ENCODE measurements around the gene TMEM258.

TMEM258 gene

DNA sequence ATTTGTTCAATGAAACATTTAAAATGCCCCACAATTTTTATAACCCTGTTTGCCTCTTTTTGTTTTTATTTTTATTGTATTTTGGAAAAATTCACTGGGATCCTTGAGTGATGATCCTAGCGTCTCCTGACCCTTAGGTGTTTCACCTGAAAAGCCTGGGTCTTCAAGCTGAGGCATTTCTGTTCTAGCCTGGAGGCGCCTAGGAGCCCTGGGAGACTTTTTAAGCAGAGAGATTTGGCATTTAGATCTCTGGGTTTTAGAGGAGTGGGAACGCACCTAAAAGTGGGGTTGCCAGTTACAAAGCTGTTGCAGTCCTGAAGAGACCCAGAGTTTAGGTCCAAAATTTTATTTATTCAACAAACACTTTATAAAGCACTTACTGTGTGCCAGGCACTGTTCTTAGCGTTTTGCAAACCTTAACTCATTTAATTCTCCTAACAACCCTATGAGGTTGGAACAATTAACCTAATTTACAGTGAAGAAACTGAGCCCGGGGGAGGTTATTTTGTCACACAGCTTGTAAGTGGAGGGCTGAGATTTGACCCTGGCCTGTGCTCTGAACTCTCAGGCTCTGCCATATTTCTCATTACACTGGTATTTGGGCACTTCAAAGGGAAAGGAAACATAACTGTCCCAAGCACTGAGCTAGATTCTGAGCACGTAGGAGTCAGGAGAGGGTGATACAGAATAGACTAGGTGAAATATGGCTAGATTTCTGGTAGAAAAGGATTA is 25.2 kb upstream of the TMEM258 start:
- no peak for DNase-seq

DNA sequence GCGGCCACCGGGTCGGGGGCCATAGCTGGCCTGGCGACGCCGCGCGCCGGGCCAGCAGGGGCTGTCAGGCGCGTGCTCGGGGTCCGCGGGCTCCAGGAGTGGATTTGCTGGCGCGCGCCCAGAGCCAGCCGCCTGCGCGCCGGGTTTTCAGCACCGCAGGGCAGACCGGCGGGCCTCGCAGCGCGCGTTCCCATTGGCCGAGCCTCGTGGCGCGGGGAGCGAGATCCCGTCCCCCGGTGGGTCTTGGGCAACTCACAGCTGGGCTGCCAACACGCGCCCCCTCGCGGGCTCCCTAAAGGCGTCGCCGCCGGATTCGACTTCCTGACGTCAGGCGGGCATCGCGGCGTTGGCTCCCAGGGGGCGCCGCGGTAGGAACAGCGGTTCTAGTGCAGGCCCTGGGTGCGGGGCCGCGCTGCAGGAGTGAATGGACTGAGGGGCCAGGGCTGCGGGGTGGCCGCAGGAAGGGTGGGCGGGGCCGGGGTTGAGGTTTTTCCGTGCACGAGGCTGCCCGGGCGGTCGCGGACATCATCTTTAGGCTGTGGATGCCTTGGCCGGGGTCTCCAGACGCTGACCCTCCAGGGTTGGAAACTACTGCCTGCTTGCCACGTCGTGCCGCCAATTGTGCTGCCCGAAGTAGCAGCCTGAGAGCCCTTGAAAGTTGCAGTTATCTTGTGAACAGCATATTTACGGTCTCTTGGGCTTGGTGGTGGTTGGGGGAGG is 24.5 kb upstream of the TMEM258 start, which contains the start of gene FADS1:
Gene FADS1, minus strand, starts transcription at position 268 of the 720 bp plus-strand sequence. Its CDS starts 74 bp downstream, at position 194.
- peak; percentile 94 for DNase-seq

DNA sequence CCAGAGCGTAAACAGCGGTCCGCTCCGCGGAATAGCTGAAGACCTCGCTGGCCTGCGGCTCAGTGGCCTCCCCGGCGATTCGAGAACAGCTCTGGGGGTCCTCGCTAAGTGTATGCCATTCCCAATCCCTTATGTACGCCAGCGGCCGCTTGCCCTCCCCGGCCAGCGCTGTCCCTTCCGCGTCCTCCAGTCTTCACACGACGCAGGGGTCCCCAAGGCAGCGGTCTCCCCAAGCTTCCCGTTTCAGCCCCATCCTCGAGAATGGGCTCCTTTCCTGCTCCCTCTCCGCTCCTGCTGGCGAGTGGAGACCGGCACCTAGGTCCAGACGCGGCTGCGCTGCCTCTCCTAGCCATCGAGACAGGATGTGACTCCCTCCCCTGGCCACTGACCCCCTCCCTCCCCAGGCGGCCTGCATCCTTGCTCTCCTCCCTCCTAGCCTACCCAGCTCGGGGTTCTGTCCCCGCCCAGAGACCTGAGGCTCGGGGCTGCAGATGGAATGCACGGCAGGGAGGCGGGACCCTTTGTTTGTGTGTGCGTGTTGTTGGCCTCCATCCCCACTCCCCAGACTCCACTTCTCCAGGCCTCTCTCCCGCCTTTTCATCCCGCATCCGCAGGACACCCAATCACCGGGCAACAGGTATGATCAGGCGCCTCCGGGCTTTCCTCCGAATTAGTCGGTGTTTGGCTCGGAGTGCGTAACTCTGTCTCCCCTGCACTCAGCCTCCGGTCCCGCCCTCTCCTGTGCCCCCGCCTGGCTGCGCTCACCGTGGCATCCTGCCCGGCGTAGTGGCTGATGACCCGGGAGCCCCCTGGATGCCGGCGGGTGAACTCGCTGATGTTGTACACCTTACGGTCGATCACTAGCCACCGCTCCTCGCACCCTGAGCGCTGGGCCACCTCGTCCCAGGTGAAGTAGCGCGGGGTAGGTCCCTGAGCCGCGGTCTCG is 23.7 kb upstream of the TMEM258 start:
- DNase-seq: peak; percentile 64

GRCh38 chr11:61814958-61815789 is 22.8 kb upstream of the TMEM258 start:
- peak; percentile 88 for DNase-seq

- peak; percentile 32 for DNase-seq
Observed at GRCh38 chr11:61814247-61814957, 22.0 kb upstream of the TMEM258 start.

DNA sequence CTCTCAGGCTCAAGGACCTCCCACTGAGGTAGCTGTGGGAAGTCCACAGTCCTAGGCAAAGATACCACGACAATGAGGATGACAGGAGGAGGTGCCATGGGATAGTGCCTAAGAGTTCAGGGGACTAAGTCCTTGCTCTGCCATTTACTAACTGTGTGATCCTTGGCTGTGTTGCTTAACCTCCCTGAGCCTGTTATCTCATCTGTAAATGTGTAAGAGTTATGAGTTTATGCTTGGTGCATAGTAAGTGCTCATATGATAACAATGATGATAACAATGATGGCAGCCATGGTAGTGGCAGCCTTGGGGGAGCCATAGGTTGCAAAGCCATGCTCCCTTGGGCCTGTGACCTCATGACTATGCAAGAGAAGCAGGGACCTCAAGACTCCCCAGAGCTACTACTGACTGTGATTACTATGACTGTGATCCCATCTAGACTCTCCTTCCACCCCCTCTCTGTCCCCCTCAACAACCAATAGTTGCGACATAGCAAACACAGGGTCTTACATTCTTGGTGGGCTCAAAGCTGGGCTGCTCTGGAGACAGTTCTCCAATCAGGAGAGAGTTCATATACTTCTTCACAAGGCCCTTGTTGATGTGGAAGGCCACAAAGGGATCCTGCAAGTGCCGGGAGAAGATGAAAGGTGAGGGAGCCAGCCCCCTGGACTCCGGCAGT is 20.5 kb upstream of the TMEM258 start:
- no peak for DNase-seq

DNA sequence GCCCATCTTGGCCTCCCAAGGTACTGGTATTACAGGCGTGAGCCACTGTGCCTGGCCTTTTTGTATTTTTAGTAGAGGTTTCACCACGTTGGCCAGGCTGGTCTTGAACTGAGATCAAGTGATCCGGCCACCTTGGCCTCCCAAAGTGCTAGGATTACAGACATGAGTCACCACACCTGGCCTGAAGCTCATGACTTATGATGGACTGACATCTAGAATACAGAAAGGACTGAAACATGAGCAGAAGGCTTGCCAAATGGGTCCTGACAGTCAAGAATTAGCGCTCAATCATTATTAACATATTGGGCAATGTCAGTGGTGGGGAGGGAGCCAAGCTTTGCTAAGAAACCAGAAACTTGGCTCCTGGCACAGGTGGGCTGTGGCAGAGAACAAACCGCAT is 19.4 kb upstream of the TMEM258 start:
- no peak for DNase-seq

DNA sequence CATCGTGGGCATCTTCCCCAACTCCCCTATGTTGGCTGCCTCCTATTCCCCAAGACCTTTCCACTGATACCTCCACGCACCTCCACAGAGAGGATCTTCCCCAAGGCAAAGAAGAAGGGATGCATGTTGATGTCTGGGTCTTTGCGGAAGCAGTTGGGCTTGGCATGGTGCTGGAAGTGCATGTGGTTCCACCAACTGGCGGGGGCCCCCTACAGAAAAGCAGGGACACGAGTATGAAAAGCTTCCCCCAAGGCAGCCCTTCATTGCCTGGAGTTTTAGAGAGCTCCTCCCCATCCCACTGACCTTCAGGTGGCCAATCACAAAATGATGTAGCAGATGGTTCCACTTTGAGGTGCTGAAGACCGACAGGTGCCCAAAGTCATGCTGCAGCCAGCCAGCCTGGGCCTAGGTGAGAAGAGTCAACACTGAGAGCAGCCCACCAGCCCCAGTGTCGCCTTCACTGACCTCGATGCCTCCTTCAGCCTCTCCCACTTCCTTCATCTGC is 18.3 kb upstream of the TMEM258 start:
- no peak for DNase-seq

DNA sequence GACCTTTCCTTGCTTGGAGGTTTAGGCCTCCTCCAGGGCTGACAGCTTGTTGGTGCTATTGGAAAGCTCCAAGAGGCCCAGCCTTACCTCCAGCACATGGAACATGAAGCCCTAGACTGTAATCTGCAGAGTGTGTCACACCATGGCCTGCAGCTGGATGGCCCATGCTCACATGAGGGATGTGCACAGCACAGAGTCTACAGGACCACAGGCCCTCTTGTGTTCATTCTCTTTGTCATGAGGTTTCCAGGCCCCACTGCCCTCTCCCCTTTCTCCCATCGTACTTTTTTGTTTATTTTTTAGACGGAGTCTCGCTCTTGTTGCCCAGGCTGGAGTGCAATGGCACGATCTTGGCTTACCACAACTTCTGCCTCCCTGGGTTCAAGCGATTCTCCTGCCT is 14.4 kb upstream of the TMEM258 start:
- no peak for DNase-seq

GRCh38 chr11:61805146-61805545 is 12.7 kb upstream of the TMEM258 start:
- no peak for DNase-seq

DNA sequence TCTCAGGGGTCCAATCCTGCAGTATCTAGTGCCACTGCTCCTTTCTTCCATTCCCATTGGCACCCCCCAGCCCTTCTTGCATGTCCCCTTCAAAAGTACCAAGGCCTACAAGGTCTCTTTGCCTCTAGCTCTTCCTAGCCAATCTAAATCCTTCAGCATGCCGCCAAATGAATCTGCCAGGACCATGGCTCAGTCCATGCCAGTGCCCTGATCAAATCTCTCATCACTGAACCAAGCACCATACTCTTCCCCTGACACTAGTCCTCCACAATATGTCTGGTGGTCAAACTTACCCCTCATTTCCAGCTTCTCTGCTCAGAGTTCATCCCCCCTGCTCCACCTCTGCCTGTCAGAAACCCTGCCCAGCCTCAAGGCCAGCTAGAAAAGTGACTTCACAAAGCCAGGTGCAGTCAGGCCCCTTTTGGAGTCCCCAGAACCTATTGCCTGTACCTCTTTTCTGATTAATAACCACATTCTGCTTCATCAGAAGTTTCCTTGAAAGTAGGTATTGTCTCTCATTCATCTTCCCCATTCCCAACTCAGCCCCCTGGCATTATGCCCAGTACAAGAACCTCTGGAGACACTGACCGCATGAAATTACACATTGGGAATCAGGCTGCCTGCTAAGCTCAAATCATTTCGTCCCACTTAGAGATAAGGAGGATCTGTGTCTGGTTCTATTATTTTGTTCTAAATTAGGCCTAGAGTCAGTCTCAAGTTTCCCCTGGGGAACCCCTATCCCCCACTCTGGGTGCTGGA is 11.7 kb upstream of the TMEM258 start:
- DNase-seq: no peak

DNA sequence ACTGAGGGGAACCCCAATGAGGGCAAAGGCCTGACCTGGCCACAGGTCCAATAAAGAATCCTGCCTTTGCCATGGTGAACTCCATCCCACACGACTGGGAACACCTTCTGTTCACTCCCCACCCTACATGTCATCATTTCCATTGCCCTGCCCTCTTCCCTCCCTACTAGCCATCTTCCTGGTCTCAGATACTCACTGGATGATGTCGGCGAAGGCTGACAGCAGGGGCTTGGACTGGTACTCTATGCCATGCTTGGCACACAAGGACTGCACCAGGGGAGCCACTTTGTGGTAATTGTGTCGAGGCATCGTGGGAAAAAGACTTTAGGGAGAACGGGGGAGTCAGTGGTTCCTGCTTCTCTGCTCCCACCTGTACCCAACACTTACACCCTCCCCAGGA is 10.2 kb upstream of the TMEM258 start:
- DNase-seq: no peak

DNA sequence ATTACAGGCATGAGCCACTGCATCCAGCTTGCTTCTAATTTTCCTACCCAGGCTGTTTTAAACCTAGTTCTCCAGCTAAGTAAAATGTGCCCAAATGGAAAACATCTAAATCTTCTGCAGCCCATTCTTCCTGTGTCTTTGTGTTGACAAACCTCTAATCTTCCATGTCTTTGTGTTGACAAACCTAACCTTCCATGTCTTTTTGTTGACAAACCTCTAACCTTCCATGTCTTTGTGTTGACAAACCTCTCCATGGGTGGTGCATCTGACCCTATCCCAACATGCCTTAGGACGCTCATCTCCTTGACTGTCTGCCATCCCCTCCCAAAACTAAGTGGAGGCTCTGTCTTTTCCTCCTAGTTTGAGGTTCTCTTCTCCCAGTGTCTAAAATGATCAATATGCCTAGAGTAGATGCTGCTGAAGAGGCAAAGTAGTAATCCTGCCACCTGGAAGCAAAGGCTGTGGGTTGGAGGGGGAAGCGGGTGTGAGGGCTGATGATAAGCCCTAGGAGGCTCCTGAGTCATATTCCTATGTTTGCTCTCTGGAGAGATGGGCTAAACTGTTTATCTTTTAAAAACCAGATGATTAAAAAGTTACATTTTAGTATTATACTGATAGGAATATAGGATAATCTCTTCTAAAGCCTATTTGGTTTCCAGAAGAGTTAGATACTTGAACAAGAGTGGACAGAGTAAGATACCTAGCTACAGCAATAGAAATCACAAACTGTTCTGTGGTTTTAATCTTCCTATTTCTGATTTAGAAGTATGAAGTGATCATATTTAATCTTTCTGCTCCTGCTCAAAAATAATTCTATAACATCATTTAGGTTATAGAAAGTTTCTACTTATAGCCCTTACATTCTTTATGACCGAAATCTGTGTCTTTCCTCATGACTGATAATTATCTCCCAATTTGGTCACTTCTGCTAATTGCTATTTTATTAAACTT is 8.2 kb upstream of the TMEM258 start:
- no peak for DNase-seq

GRCh38 chr11:61799665-61800284 is 7.4 kb upstream of the TMEM258 start:
- DNase-seq: no peak

DNA sequence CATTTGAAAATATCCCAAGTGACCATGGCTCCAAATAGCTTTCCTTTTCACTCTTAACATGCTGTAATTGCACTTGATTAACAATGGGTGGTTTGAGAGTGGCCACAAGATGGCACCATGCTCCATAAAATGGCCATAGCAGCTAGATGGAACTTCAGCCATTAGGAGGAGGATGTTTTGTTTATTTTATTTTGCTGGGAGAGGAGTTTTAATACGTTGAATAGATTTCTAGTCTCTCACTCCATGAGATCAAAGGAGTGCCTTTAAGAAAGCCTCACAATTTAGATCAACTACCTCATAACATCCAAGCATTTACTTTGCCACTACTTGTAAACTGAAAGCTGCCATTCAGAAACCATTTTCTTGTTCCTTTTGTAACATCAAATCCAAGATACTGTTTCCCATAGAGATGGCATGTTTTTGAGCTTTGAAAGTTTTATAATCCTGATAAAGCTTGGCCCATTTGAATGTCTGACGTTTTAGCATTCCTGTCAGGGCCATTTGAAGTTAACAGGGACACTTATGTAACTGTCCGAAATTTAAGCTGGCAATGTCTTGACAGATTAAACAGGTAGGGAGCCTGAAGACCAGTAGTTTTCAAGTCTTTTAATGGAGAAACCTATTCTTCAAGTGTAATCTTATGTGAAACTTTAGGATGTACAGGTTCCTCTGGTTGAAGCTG is 5.0 kb upstream of the TMEM258 start:
- peak; percentile 77 for DNase-seq

GRCh38 chr11:61795876-61796526 is 3.6 kb upstream of the TMEM258 start:
- no peak for DNase-seq

- no peak for DNase-seq
Observed at GRCh38 chr11:61795459-61795858, 3.1 kb upstream of the TMEM258 start.
